ENCODE measurements around the gene KIF25.

Gene KIF25

DNA sequence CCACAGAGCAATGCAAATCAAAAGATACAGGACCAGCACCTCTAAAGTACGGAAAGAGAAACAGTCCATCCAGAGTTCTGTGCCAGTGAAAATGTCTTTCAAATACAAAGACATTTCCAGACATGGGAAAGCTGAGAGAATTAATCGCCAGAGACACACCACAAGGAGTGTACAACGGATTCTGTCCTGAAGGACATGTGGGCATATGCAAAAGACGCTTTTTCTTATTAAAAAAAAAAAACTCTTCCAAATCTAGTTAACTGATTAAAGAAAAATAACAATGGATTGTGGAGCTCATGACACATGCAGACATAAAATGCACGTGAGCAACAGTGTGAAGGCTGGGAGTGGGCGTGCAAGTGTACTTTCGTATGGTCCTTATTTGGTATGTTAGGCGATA is 22.8 kb downstream of the KIF25 start:
- no peak for DNase-seq

DNA sequence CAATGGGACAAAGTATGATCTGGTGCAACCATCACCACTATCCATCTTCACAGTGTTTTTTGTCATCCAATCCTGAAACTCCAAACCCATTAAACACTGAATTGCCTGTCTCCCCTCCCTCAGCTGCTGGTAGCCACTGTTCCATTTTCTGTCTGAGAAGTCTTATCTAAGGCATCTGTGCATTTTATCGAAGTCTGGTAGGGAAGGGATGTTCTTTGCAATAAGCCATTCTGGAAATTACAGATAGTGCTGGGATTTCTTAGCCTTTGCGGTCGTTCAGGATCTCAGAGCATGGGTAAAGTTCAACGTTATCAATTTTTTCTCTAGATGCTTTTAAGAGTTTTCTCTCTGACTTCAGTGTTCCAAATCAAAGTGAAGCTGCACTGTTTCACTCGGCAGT is 24.1 kb downstream of the KIF25 start:
- no peak for DNase-seq

DNA sequence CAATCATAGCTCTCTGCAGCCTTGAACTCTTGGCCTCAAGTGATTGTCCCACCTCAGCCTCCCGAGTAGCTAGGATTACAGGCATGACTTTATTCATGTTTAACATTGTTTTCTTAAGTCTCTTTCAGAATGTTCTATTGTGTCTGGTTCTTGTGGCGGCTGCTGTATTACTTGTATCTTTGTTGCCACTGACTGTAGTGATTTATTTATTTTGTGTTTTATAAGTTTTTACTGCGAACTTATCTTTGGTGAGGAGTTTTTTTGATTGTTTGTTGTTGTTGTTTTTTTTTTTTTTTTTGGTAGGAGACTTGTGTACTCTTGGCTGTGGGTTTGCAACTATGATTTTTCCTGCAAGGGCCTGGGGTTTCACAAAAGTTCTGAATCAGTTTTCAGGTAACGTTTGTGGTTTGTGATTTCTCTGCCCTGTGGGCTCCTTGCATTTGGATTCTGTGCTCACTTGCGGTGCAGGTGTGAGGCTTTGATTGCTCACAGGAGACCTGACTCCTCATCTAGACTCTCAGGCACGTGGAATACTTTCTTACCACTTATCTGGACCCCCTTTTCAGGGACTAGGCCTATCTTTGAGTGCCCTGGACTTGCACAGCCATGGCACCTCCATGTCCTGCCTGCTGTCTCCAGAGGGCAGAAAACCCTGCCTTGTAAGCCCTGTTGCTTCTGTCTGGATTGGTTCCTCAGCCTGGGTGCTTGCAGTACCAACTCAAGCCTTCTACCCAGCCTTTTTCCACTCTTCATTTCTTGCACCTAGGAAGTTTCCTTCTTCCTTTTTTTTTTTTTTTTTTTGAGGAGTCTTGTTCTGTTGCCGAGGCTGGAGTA is 25.2 kb downstream of the KIF25 start:
- DNase-seq = no peak

- DNase-seq = no peak
Measured at GRCh38 chr6:168024951-168025510, 27.6 kb downstream of the KIF25 start.

DNA sequence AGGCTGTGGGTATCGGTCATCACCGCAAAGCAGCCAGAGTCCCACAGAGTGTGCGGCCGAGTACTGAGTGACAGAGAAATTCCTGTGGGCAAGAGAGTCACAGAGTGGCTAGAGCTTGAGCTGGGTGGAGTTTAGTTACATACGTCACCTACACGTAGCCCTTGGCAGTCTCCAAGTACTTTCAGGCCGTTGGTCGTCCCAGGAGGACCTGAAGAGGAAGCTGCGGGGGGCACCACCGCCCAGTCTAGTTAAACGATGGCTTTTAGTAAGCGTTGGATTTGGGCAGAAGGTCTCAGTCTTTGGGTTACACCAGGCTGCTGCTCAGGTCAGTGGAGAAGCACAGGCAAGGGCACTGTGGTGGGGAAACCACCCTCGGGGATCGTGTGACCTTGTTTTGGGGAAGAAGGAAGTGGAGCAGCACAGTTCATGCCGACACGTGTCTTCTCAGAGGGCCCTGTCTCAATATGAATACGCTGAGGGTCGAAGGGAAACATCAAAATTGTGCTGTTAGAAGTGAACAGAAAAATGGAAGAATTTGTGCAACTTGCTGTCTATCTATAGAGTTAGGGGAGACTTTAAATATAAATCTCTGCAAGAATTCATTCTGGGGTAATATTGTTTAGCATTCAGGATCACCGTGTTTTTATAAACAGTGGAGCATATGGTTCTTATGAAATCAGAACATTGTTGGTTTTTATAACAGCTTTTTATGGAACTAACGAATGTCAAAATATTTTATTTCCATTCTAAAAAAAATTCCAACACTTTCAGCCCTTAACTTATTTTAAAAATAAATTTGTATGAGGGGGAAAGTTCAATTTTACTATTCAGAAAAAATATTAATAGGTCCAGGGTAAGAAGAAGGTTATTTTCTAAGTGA is 28.6 kb downstream of the KIF25 start:
- DNase-seq = no peak

GRCh38 chr6:168026925-168027324 is 29.5 kb downstream of the KIF25 start:
- DNase-seq = no peak

GRCh38 chr6:168027521-168027920 is 30.1 kb downstream of the KIF25 start:
- no peak for DNase-seq

DNA sequence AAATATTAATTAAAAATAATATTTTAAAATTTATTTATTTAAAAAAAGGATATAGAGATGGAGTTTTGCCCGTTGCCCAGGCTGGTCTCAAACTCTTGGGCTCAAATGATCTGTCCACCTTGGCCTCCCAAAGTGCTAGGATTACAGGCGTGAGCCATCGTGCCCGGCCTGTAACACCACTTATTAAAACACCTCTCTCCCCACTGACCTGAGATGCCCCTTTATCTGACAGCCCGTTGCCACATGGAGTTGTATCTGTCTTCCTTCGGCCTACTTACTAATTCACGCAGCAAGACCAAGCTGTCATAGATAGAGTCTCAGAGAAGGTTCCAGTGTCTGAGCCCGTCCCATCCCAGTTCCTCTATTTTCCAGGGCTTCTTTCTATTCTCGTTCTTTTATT is 30.7 kb downstream of the KIF25 start:
- no peak for DNase-seq

DNA sequence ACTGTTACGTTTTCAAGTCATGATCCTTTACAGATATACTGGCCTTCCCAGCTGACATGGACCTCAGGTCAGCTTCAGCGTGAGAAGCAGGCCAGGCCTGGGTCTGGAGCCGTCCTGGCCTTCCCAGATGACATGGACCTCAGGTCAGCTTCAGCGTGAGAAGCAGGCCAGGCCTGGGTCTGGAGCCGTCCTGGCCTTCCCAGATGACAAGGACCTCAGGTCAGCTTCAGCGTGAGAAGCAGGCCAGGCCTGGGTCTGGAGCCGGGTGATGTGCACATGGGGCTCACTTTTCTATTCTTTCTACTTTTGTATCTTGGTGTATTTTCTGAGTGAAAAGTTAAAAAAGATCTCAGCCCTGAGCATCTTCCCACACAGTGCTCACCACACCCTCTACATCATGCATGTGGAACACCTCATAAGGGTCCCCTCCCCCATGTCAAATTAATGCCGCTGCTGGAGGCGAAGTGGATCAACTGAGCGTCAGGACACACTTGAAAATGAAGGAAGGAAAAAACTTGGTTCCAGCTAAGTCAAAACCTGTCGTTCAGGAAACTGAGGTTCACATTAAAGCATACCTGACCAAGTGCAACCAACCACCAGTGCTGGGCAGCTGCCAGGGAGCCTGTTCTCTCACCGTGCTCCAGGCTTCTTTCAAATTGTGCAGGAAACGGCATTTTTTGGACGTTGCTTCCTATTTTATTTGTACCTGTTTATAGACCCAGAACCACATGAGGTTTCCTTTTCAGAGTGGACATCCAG is 32.2 kb downstream of the KIF25 start:
- DNase-seq = no peak

- DNase-seq = no peak
Measured at GRCh38 chr6:168030218-168030746, 32.8 kb downstream of the KIF25 start.

- no peak for DNase-seq
Measured at GRCh38 chr6:168030908-168031307, 33.4 kb downstream of the KIF25 start.

GRCh38 chr6:168031411-168031971 is 34.0 kb downstream of the KIF25 start:
- DNase-seq = no peak

GRCh38 chr6:168032005-168032760 is 34.7 kb downstream of the KIF25 start:
- no peak for DNase-seq

GRCh38 chr6:168033791-168034190 is 36.3 kb downstream of the KIF25 start:
- no peak for DNase-seq

- DNase-seq = no peak
Measured at GRCh38 chr6:168034537-168034936, 37.1 kb downstream of the KIF25 start.

GRCh38 chr6:168035098-168035660 is 37.7 kb downstream of the KIF25 start:
- no peak for DNase-seq

DNA sequence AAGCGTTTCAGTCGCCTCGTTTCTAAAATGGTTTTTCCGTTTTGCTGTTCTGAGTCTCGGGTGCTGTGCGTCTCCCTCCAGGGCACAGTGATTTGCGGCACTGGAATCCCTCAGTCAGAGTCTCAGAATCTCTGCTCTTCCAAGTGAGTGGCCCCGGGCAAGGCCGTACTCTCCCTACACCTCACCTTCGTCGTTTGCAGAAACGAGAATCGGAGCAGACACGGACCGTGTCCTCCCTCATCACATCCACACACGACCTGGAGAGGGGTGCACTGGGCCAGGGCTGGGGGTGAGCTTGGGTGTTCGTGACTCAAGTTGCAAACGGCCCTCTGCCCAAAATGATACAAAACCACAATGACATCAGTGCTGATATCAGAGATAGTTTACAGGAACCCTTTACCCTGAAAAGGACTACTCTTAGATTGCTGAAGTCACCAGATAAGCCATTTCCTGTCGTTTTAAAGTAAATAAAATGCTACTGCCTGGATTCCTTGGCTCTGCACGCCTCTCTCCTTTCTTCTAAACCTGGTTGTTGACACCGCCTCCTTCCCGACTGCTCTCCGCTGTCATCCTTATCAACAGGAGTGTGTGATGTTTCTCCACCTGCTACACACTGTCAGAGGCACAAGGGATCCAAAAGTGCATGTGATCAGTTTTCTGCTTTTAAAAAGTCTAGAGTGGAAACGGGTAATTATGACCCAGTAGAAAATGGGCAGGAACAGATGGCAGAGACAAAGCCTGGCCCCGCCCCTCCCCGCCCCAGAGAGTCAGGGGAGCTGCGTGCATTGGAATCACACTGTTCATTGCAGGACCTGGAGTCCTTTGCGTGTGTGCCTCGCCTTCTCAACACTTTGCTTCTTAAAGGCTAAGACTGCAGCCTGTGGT is 38.4 kb downstream of the KIF25 start:
- peak; percentile 10 for DNase-seq

DNA sequence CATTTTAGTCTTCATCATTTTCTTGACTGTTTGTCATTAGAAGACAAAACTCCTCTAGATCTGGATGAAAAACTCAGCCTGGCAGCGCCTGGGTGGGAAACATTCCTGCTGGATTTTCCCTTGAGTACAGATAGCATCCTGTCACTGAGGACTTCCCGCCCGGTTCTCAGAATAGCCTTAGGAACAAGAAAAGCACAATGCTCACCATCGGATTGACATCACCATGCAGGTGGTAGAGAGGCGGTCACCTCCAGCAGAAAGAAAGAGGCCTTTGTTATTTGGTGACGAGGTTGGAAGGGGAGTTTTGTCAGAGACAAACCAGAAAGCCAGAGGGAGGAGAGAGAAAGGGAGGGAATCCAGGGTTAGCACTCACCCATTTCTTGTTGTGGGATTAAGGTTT is 39.8 kb downstream of the KIF25 start:
- DNase-seq = no peak

GRCh38 chr6:168037856-168038255 is 40.4 kb downstream of the KIF25 start:
- no peak for DNase-seq

GRCh38 chr6:168038576-168039140 is 41.2 kb downstream of the KIF25 start:
- no peak for DNase-seq
